Measurements from ENCODE around the gene ABLIM2. TPM values are rescaled to one million over a fixed set of nuclear protein-coding genes. Genes with fewer than 3 reads are reported as not detected.
A peak's percentile ranks its signal among the peaks of the same experiment; 100 is the strongest.

The ABLIM2 gene
- polyA plus RNA-seq, result 10 to 100 TPM in 1 of 4 donors, 1 to 10 TPM in 3; 1.1 to 12.7 (median 4.4) TPM
- long read RNA-seq, donor 1, partial matches to known transcripts, result 0 of 1 reads
- long read RNA-seq, donor 1, other reads (novel, unspliced or antisense), result 0 of 1 reads
- long read RNA-seq, donor 2, result 0 reads
- long read RNA-seq, donor 3, result 0 reads
- long read RNA-seq, donor 4, result 0 reads
- long read RNA-seq, donor 5, result 0 reads
- long read RNA-seq, donor 6, partial matches to known transcripts, result 0 of 3 reads
- long read RNA-seq, donor 6, other reads (novel, unspliced or antisense), result 0 of 3 reads
- long read RNA-seq, donor 7, result 0 reads
- long read RNA-seq, donor 8, result 0 reads
- long read RNA-seq, donor 9, result 0 reads
- long read RNA-seq, donor 10, partial matches to known transcripts, result 0 of 1 reads
- long read RNA-seq, donor 10, other reads (novel, unspliced or antisense), result 0 of 1 reads

- peak within 1 kb of the TSS; percentile 64 to 86 (median 71) for H3K4me3 ChIP-seq (ENCODE audit: low read depth in 1 of 3, low read length in 3 of 3)
- FAIRE-seq (no peak), DNase-seq (peak; percentile 96 to 98)
- no peaks in the 10 kb centered on the region for H3K36me3 ChIP-seq (ENCODE audit: control insufficient read depth in 3 of 3, insufficient read depth in 2 of 3, low read depth in 1 of 3, low read length in 3 of 3)
- H3K27me3 ChIP-seq (ENCODE audit: control insufficient read depth in 3 of 3, insufficient read depth in 3 of 3, low read length in 3 of 3), result peaks cover 0 to 39% (median 0%) of the 10 kb centered on the region in 3 donors
- peak within 1 kb of the TSS in 2 of 3 donors; percentile 44 to 56 for H3K27ac ChIP-seq (ENCODE audit: low read depth in 1 of 3, low read length in 2 of 3)
- peaks cover 0 to 8% (median 3%) of the 10 kb centered on the region in 3 donors for H3K4me1 ChIP-seq (ENCODE audit: control insufficient read depth in 3 of 3, insufficient read depth in 2 of 3, low read depth in 1 of 3, low read length in 2 of 3)
- no peaks in the 10 kb centered on the region for H3K9me3 ChIP-seq (ENCODE audit: control insufficient read depth in 2 of 2, insufficient read depth in 1 of 2, low read depth in 1 of 2, low read length in 1 of 2)
- 0% methylated on average over 71 to 96 of the region's 96 CpGs for WGBS, 3 donors
These were observed at the start of gene ABLIM2 for GRCh38 chr4:8158710-8159536. Gene ABLIM2 (minus strand): TSS chr4:8158813. CDS start chr4:8158689, 124 bp downstream.

GRCh38 chr4:8207314-8207713 is 48.7 kb upstream of the ABLIM2 start:
- no peak for FAIRE-seq
- Histone ChIP-seq H3K9me3 (ENCODE audit: control insufficient read depth in 2 of 2, insufficient read depth in 1 of 2, low read depth in 1 of 2, low read length in 1 of 2) (no peaks in the 10 kb centered on the region), H3K36me3 (ENCODE audit: control insufficient read depth in 3 of 3, insufficient read depth in 2 of 3, low read depth in 1 of 3, low read length in 3 of 3) (peaks cover 0 to 75% (median 0%) of the 10 kb centered on the region in 3 donors), H3K4me1 (ENCODE audit: control insufficient read depth in 3 of 3, insufficient read depth in 2 of 3, low read depth in 1 of 3, low read length in 2 of 3) (peaks cover 0 to 31% (median 0%) of the 10 kb centered on the region in 3 donors), H3K4me3 (ENCODE audit: low read depth in 1 of 3, low read length in 3 of 3) (no peak overlapping the region), H3K27me3 (ENCODE audit: control insufficient read depth in 3 of 3, insufficient read depth in 3 of 3, low read length in 3 of 3) (no peaks in the 10 kb centered on the region), H3K27ac (ENCODE audit: low read depth in 1 of 3, low read length in 2 of 3) (no peak overlapping the region)
- DNase-seq, result no peak
- 90 to 97% (median 94%) methylated on average over 6 of the region's 6 CpGs for WGBS, 3 donors

- Histone ChIP-seq H3K27ac (ENCODE audit: low read depth in 1 of 3, low read length in 2 of 3) (no peak overlapping the region), H3K4me1 (ENCODE audit: control insufficient read depth in 3 of 3, insufficient read depth in 2 of 3, low read depth in 1 of 3, low read length in 2 of 3) (peaks cover 0 to 44% (median 0%) of the 10 kb centered on the region in 3 donors), H3K4me3 (ENCODE audit: low read depth in 1 of 3, low read length in 3 of 3) (no peak overlapping the region), H3K36me3 (ENCODE audit: control insufficient read depth in 3 of 3, insufficient read depth in 2 of 3, low read depth in 1 of 3, low read length in 3 of 3) (peaks cover 0 to 69% (median 0%) of the 10 kb centered on the region in 3 donors), H3K27me3 (ENCODE audit: control insufficient read depth in 3 of 3, insufficient read depth in 3 of 3, low read length in 3 of 3) (no peaks in the 10 kb centered on the region), H3K9me3 (ENCODE audit: control insufficient read depth in 2 of 2, insufficient read depth in 1 of 2, low read depth in 1 of 2, low read length in 1 of 2) (no peaks in the 10 kb centered on the region)
- WGBS, 3 donors, result 41 to 54% (median 47%) methylated on average over 25 to 26 of the region's 26 CpGs
- FAIRE-seq (no peak), DNase-seq (peak in 1 of 2 donors; percentile 49)
These were observed 47.4 kb upstream of the ABLIM2 start for GRCh38 chr4:8205749-8206611.

- Histone ChIP-seq H3K27me3 (ENCODE audit: control insufficient read depth in 3 of 3, insufficient read depth in 3 of 3, low read length in 3 of 3) (no peaks in the 10 kb centered on the region), H3K27ac (ENCODE audit: low read depth in 1 of 3, low read length in 2 of 3) (no peak overlapping the region), H3K36me3 (ENCODE audit: control insufficient read depth in 3 of 3, insufficient read depth in 2 of 3, low read depth in 1 of 3, low read length in 3 of 3) (peaks cover 0 to 71% (median 0%) of the 10 kb centered on the region in 3 donors), H3K9me3 (ENCODE audit: control insufficient read depth in 2 of 2, insufficient read depth in 1 of 2, low read depth in 1 of 2, low read length in 1 of 2) (no peaks in the 10 kb centered on the region), H3K4me3 (ENCODE audit: low read depth in 1 of 3, low read length in 3 of 3) (no peak overlapping the region), H3K4me1 (ENCODE audit: control insufficient read depth in 3 of 3, insufficient read depth in 2 of 3, low read depth in 1 of 3, low read length in 2 of 3) (peaks cover 0 to 51% (median 0%) of the 10 kb centered on the region in 3 donors)
- FAIRE-seq, result no peak
- DNase-seq, result no peak
- WGBS, 3 donors, result 65 to 74% (median 68%) methylated on average over 17 to 19 of the region's 19 CpGs
These were observed 46.7 kb upstream of the ABLIM2 start for GRCh38 chr4:8205241-8205707.

- no peaks in the 10 kb centered on the region for H3K27me3 ChIP-seq (ENCODE audit: control insufficient read depth in 3 of 3, insufficient read depth in 3 of 3, low read length in 3 of 3)
- H3K36me3 ChIP-seq (ENCODE audit: control insufficient read depth in 3 of 3, insufficient read depth in 2 of 3, low read depth in 1 of 3, low read length in 3 of 3), result peaks cover 0 to 65% (median 0%) of the 10 kb centered on the region in 3 donors
- H3K9me3 ChIP-seq (ENCODE audit: control insufficient read depth in 2 of 2, insufficient read depth in 1 of 2, low read depth in 1 of 2, low read length in 1 of 2), result no peaks in the 10 kb centered on the region
- WGBS, 3 donors, result 92% methylated on average over 28 to 31 of the region's 31 CpGs
- H3K4me1 ChIP-seq (ENCODE audit: control insufficient read depth in 3 of 3, insufficient read depth in 2 of 3, low read depth in 1 of 3, low read length in 2 of 3), result peaks cover 0 to 57% (median 0%) of the 10 kb centered on the region in 3 donors
- DNase-seq (no peak), FAIRE-seq (no peak)
- H3K27ac ChIP-seq (ENCODE audit: low read depth in 1 of 3, low read length in 2 of 3), result no peak overlapping the region
- H3K4me3 ChIP-seq (ENCODE audit: low read depth in 1 of 3, low read length in 3 of 3), result no peak overlapping the region
These were observed 46.1 kb upstream of the ABLIM2 start for GRCh38 chr4:8204576-8205227.

- WGBS, 3 donors, result 85 to 86% (median 86%) methylated on average over 10 of the region's 10 CpGs
- H3K27me3 ChIP-seq (ENCODE audit: control insufficient read depth in 3 of 3, insufficient read depth in 3 of 3, low read length in 3 of 3), result no peaks in the 10 kb centered on the region
- DNase-seq, result no peak
- no peak overlapping the region for H3K27ac ChIP-seq (ENCODE audit: low read depth in 1 of 3, low read length in 2 of 3)
- no peak for FAIRE-seq
- H3K4me1 ChIP-seq (ENCODE audit: control insufficient read depth in 3 of 3, insufficient read depth in 2 of 3, low read depth in 1 of 3, low read length in 2 of 3), result peaks cover 0 to 64% (median 0%) of the 10 kb centered on the region in 3 donors
- H3K36me3 ChIP-seq (ENCODE audit: control insufficient read depth in 3 of 3, insufficient read depth in 2 of 3, low read depth in 1 of 3, low read length in 3 of 3), result peaks cover 0 to 56% (median 0%) of the 10 kb centered on the region in 3 donors
- no peaks in the 10 kb centered on the region for H3K9me3 ChIP-seq (ENCODE audit: control insufficient read depth in 2 of 2, insufficient read depth in 1 of 2, low read depth in 1 of 2, low read length in 1 of 2)
- H3K4me3 ChIP-seq (ENCODE audit: low read depth in 1 of 3, low read length in 3 of 3), result no peak overlapping the region
These were observed 45.2 kb upstream of the ABLIM2 start for GRCh38 chr4:8203817-8204216.

- DNase-seq (no peak), FAIRE-seq (no peak)
- Histone ChIP-seq H3K27me3 (ENCODE audit: control insufficient read depth in 3 of 3, insufficient read depth in 3 of 3, low read length in 3 of 3) (no peaks in the 10 kb centered on the region), H3K9me3 (ENCODE audit: control insufficient read depth in 2 of 2, insufficient read depth in 1 of 2, low read depth in 1 of 2, low read length in 1 of 2) (no peaks in the 10 kb centered on the region), H3K4me1 (ENCODE audit: control insufficient read depth in 3 of 3, insufficient read depth in 2 of 3, low read depth in 1 of 3, low read length in 2 of 3) (peaks cover 0 to 72% (median 0%) of the 10 kb centered on the region in 3 donors), H3K36me3 (ENCODE audit: control insufficient read depth in 3 of 3, insufficient read depth in 2 of 3, low read depth in 1 of 3, low read length in 3 of 3) (peaks cover 0 to 50% (median 0%) of the 10 kb centered on the region in 3 donors), H3K27ac (ENCODE audit: low read depth in 1 of 3, low read length in 2 of 3) (no peak overlapping the region), H3K4me3 (ENCODE audit: low read depth in 1 of 3, low read length in 3 of 3) (no peak overlapping the region)
- WGBS, 3 donors, result 86 to 91% (median 86%) methylated on average over 7 of the region's 7 CpGs
These were observed 44.4 kb upstream of the ABLIM2 start for GRCh38 chr4:8203052-8203401.

Measured in small intestine (tissue), 16 donors.